ENCODE data around the gene RHOBTB3.

RHOBTB3 gene

GRCh38 chr5:95841914-95842812, 111.0 kb downstream of the RHOBTB3 start:
- DNase-seq (ENCODE audit: low read depth) = no peak

GRCh38 chr5:95842854-95843544, 111.9 kb downstream of the RHOBTB3 start:
- DNase-seq (ENCODE audit: low read depth) = no peak

GRCh38 chr5:95843733-95844223, 112.6 kb downstream of the RHOBTB3 start:
- DNase-seq (ENCODE audit: low read depth) = no peak

- no peak for DNase-seq (ENCODE audit: low read depth)
Observed at GRCh38 chr5:95845391-95845790, 114.3 kb downstream of the RHOBTB3 start.

Measured in activated T-helper 1 cell treated with Interleukin-2 at 50 U/mL for 16 hours (primary cell).